Posterior cingulate gyrus (tissue), 11 donors: ENCODE results near the gene HLA-A.
A peak's percentile ranks its signal among the peaks of the same experiment; 100 is the strongest.
"Not testable (repeated sequence)": the region's sequence is repeated elsewhere in the genome, so short reads cannot be mapped to it uniquely, and the experiment has no call there.

ENCODE experiments used
- DNase-seq, 10 donors: peaks; one replicate each; pipeline versions ENCODE4 v3.0.0 to v3.0.0-alpha.2; 2020 to 2021; ENCODE audit warnings: mixed read lengths in 3 of 10
- intact Hi-C: fragments of 100-400 bp; cut with DNase I; formaldehyde crosslinking; loops from one replicate; pipeline ENCODE4 v1.15.1; 2023

The HLA-A gene

GRCh38 chr6:29930047-29930446, 12.3 kb upstream of the HLA-A start:
- intact Hi-C loops, DNase-seq: not testable (repeated sequence)

DNA sequence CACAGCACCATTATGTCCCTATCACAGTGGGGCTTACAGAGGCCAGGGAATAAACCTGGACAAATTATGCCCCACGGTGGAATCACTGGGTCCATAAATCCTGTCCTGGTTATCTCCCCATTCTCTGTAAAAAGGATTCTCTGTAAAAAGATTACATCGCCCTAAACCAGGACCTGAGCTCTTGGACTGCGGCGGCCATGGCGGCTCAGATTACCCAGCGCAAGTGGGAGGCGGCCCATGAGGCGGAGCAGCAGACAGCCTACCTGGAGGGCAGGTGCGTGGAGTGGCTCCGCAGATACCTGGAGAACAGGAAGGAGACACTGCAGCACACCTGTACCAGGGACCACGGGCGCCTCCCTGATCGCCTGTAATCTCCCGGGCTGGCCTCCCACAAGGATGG, 8.4 kb upstream of the HLA-A start:
- intact Hi-C loops = no loop called here
- no peak for DNase-seq

DNA sequence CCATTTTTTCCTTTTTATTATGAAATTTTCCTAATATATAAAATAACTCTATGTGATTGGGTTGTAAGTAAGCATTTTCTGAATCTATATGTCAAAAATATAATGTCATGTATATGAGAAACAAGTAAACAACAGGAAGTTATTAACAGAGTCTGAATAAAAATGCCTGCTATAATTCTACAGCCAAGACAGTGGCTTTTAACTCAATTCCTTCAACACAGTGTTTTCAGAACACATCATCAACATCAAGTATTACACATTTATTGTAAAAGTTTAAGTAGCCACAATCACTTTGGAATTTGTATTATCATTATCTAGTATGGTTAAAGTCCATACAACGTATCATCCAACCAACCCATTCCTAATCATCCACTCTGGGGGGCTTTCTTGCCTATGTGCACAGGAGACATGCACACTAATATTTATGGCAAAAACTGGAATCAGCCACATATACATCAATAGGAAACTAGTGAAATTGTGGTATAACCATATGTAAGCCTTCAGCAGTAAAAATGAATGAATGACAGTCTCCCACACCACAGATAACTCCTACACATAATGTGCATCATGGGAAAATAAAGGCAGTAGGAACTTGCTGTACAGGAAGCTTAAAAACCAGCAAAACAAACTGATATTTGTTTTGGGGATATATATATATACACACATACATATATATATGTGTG, 6.9 kb upstream of the HLA-A start:
- intact Hi-C loops = no loop called here
- DNase-seq = no peak

DNA sequence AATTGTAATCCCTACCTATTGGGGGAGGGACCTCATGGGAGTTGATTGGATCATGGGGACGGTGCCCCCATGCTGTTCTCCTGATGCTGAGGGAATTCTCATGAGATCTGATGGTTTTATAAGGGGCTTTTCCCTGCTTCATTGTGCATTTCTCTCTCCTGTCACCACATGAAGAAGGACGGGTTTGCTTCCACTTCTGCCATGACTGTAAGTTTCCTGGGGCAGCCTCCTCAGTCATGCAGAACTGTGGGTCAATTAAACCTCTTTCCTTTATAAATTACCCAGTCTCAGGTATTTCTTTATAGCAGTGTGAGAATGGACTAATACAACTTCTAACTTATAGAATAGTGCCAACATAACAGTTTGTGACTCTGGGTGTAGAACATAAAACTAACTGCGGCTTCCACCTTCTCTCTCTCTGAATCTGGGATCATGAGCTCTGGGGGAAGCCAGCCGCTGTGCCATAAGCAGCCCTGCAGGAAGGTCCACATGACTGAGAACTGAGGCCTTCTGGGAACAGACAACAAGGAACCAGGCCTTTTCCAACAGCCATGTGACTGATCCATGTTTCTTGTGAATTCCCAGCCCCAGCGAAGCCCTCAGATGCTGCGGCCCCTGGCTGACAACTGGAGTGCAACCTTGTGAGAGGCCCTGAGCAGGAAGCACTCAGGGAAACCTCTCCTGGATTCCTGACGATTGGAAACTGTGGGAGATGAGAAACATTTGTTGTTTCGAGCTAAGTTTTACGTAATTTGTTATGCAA, 3.4 kb upstream of the HLA-A start:
- intact Hi-C loops = no loop called here
- DNase-seq = no peak

DNA sequence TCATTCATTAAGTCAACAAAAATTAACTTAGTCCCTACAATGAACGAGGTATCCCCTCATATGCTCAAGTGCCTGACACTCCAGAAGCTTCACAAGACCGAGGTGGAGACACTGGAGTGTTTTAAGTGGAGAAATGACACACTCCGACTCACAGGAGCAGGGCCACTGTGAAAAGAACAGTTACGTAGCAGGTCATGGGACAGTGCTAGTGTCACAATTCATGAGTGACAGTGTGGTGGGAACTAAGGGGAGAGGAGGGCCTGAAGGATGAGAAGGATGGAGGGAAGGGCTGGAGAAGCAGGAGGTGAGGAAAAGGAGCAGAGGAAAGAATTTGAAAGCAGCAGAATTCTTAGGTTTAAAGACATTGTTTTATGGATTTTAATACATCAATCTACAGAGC, 1.3 kb upstream of the HLA-A start:
- DNase-seq = no peak
- intact Hi-C loops = no loop called here

DNA sequence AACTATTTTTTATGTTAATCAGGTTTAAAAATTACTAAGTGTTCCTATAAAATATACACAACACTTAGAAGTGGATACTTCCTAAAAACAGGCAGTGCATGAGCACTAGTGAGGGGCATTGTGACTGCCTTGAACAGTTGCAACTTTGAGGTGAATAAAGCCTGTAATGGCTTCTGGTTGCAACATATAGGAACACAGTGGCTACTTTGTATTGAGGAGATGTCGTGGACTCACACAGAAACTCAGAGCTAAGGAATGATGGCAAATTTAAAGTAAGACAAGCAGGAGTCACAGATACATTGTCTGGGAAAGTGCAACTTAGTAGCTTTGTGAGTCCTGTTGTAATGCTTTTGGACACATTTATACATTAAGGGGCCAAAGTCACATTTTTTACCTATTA, 861 bp upstream of the HLA-A start:
- DNase-seq = no peak
- intact Hi-C loops = no loop called here

- DNase-seq = no peak
- intact Hi-C loops = loop anchor here (2.0 kb wide), 1 partner anchor 25 kb away; no protein-coding TSS in a partner anchor
Observed at GRCh38 chr6:29941916-29942274, 437 bp upstream of the HLA-A start.

- DNase-seq = peak in 1 of 10 donors; percentile 80
- intact Hi-C loops = loop anchor here (2.0 kb wide), 1 partner anchor 23 kb away; no protein-coding TSS in a partner anchor
Observed at GRCh38 chr6:29943053-29943966, 978 bp downstream of the HLA-A start.

- DNase-seq = no peak
- intact Hi-C loops = no loop called here
Observed at GRCh38 chr6:29945281-29945820, 3.0 kb downstream of the HLA-A start.

DNA sequence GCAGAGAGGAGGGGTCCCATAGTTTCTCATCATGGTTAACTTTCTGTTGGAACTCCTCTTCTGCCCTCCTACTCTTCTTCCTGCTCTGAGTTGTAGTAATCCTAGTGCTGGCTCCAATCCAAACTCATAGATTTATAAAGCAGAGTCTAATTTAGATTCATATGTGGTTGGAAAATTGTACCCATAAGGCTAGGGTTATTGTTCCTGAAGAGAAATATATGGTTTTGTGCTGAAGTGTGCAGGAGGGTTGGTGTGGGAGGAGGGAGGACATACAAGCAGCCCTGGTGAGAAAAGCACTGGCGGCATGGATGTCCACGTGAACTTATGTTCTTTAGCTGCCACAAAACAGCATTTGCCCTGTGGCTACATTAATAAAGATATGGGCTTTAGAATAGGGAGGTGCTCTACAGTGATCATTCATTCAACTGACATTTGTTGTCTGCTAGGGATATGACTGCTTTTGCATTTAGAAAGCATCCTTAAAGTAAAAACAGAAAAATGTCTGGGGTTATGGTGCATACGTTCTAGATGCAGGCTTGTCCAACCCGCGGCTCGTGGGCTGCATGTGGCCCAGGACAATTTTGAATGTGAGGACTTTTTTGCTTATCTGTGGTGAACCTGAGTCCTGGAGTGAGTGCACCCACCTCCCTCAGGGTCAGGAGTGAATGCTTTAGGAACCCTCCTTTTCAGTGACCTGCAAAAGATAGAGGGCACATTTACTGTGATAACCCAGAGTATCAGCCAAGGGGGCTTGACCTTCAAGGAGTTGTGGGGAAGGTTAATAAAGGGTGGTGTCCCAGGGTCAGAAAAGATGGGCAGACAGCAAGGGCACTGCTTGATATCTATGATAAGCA, 4.1 kb downstream of the HLA-A start:
- DNase-seq = no peak
- intact Hi-C loops = no loop called here

DNA sequence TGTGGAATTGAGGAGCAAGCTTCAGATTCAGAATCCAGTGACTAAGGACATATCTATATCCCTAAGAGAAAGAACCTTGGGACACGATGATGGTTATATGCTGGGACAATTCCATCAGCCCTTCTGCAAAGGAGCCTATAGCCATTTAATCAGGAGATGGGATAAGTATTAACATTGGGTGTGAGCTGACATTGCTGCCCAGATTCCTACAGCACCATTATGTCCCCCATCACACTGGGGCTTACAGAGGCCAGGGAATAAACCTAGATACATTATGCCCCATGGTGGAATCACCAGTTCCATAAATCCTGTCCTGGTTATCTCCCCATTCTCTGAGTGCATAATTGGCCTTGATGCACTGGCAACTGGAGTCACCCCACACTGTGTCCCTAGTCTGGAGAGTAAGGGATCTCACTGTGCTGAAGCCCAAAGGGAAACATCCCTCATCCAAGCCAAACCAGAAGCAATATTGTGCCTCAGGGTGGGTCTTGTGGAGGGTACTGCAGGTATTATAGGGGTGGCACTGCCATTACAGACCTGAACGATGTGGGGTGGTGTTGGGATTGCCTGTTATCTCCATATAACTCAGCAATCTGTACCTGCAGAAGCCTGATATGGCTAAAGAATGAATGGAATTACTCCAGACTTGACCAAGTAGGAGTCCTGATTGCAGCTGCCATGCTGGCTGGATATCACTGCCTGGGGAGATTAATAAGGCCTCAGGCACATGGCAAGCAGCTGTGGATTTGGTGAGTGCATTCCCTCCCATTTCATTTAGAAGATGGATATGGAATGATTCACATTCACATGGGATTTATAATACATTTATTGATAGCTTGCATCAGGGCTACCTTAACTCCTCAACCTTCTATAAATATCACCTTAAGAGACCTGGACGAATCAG, 5.0 kb downstream of the HLA-A start:
- intact Hi-C loops = no loop called here
- no peak for DNase-seq

DNA sequence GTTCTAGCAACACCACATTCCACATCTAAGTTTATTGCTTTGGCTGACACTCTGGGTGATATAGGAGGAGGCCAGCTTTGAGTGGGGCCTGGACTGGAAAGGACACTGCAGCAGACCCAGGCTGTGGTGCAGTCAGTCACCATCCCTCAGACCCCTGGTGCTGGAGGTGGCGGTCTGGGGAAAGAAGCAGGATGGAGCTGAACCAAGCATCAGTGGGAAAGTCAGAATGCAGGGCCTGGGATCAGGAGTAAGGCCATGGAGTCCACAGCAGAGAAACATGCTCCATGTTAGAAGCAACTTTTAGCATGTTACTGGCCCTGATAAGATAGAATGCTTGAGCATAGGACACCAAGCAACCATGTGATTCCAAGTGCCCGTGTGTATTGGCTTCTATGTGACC, 5.9 kb downstream of the HLA-A start:
- intact Hi-C loops = no loop called here
- no peak for DNase-seq

DNA sequence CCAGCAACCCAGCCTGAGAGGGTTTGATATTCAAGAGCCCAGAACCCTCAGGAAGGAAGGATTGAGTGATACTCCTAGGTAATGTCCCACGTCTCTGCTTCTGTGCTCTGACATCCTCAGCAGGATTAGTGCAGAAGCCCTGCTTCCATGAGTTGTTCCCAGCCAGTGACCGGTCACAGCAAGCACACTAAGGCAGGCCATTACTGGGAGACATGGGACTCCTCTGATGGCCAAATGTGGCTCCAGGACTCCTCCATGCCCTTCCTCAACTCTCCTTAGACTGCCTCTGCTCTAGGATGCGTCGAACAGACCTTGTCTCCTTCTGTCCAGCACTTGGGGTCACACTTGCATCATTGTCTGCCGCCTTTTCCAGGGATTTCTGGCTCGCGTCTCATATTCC, 7.6 kb downstream of the HLA-A start:
- intact Hi-C loops = no loop called here
- no peak for DNase-seq

DNA sequence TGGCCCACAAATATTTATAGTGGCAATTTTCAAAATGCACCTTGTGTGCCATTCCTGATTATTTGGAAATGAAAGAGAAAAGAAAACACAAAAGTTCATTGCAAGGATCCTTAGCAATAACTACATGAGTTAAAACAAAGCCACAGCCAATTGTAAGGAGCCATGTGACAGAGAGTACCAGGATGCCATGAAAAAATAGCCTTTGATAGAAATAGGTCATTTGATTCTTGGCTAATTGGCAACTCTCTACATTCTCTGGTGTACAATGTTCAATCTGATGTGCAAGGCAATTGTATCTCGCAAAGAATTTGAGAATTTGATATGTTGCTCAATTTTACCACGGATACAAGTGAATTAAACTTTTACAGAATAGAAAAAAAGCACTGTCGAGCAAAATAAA, 9.6 kb downstream of the HLA-A start:
- intact Hi-C loops = no loop called here
- DNase-seq = no peak

DNA sequence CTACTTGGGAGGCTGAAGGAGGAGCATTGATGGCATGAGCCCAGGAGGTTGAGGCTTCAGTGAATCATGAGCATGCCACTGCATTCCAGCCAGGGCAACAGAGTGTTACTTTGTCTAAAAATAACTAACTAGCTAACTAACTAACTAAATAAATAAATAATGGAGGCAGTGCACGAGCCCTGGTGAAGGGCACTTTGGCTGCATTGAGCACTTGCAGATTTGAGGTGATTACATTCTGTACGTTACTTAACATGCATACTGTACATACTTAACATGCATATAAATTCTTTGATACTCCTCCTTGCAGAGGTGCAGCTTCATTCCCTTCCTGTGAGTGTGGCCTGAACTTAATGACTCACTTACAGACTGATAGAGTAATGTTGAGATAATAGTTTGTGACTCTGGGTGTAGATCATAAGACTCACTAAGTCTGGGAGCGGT, 10.7 kb downstream of the HLA-A start:
- DNase-seq = no peak
- intact Hi-C loops = no loop called here

- no peak for DNase-seq
- intact Hi-C loops = no loop called here
Observed at GRCh38 chr6:29953686-29954085, 11.4 kb downstream of the HLA-A start.

GRCh38 chr6:29954272-29954671, 11.9 kb downstream of the HLA-A start:
- intact Hi-C loops = no loop called here
- DNase-seq = no peak

- peak in 1 of 10 donors; percentile 35 for DNase-seq
- intact Hi-C loops = no loop called here
Observed at GRCh38 chr6:29955783-29956182, 13.5 kb downstream of the HLA-A start.

DNA sequence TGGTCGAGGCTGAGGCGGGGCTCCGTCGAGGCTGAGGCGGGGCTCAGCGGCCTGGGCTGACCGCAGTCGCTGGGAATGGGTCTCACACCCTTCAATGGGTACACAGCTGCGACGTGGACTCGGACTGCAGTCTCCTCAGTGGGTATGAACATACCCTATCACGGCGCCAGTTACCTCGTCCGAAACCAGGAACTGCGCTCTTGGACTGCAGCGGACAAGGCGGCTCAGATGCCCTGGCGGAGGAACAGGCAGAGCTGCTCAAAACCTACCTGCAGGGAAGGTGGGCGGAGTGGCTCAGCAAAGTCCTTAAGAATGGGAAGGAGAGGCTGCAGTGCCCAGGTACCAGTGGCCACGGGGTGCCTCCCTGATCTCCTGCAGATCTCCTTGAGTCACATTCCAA, 14.2 kb downstream of the HLA-A start:
- peak in 1 of 10 donors; percentile 72 for DNase-seq
- intact Hi-C loops = no loop called here
